CMK (cell line): ENCODE results near the gene MINPP1.

Experiments used
- DNase-seq: peaks from one replicate; pipeline ENCODE4 v3.0.0-alpha.2; 2010; ENCODE audit warnings: low read depth

The MINPP1 gene

GRCh38 chr10:87523731-87524130 lies 19.0 kb downstream of the MINPP1 start:
- no peak for DNase-seq

- no peak for DNase-seq
Observed at GRCh38 chr10:87524296-87524695, 19.6 kb downstream of the MINPP1 start.

- DNase-seq = no peak
Observed at GRCh38 chr10:87531908-87532622, 27.4 kb downstream of the MINPP1 start.

GRCh38 chr10:87532696-87533095 lies 28.0 kb downstream of the MINPP1 start:
- no peak for DNase-seq

GRCh38 chr10:87534173-87534858 lies 29.6 kb downstream of the MINPP1 start:
- DNase-seq = no peak

GRCh38 chr10:87538092-87539015 lies 33.7 kb downstream of the MINPP1 start:
- DNase-seq = no peak

- DNase-seq = no peak
Observed at GRCh38 chr10:87541114-87541513, 36.4 kb downstream of the MINPP1 start.

- no peak for DNase-seq
Observed at GRCh38 chr10:87544721-87545120, 40.0 kb downstream of the MINPP1 start.

- no peak for DNase-seq
Observed at GRCh38 chr10:87545783-87546182, 41.1 kb downstream of the MINPP1 start.

GRCh38 chr10:87546210-87546609 lies 41.5 kb downstream of the MINPP1 start:
- DNase-seq = no peak

GRCh38 chr10:87546971-87547413 lies 42.3 kb downstream of the MINPP1 start:
- DNase-seq = no peak

- DNase-seq = peak; percentile 29
Observed at GRCh38 chr10:87547734-87548311, 43.1 kb downstream of the MINPP1 start.

- no peak for DNase-seq
Observed at GRCh38 chr10:87550741-87551140, 46.0 kb downstream of the MINPP1 start.

GRCh38 chr10:87551326-87551725 lies 46.6 kb downstream of the MINPP1 start:
- no peak for DNase-seq

- no peak for DNase-seq
Observed at GRCh38 chr10:87552248-87552929, 47.7 kb downstream of the MINPP1 start.

GRCh38 chr10:87557409-87557808 lies 52.7 kb downstream of the MINPP1 start:
- no peak for DNase-seq

- DNase-seq = no peak
Observed at GRCh38 chr10:87558333-87558732, 53.6 kb downstream of the MINPP1 start.

- no peak for DNase-seq
Observed at GRCh38 chr10:87559392-87559791, 54.7 kb downstream of the MINPP1 start.

GRCh38 chr10:87560495-87561129 lies 55.9 kb downstream of the MINPP1 start:
- no peak for DNase-seq

- no peak for DNase-seq
Observed at GRCh38 chr10:87562750-87563149, 58.1 kb downstream of the MINPP1 start.

- DNase-seq = no peak
Observed at GRCh38 chr10:87565010-87565409, 60.3 kb downstream of the MINPP1 start.
